HG03521 (cell line): Measurements from ENCODE around the gene ACOT9.
"Not testable (repeated sequence)": the region's sequence is repeated elsewhere in the genome, so short reads cannot be mapped to it uniquely, and the experiment has no call there.

Experiments
- ATAC-seq: cut with Tn5 transposase; IDR thresholded peaks from one replicate; pipeline ENCODE4 v1.9.1; 2021; ENCODE audit warnings: mild to moderate bottlenecking, moderate library complexity; ENCODE audit not compliant: unreplicated experiment

ACOT9 gene, protein sequence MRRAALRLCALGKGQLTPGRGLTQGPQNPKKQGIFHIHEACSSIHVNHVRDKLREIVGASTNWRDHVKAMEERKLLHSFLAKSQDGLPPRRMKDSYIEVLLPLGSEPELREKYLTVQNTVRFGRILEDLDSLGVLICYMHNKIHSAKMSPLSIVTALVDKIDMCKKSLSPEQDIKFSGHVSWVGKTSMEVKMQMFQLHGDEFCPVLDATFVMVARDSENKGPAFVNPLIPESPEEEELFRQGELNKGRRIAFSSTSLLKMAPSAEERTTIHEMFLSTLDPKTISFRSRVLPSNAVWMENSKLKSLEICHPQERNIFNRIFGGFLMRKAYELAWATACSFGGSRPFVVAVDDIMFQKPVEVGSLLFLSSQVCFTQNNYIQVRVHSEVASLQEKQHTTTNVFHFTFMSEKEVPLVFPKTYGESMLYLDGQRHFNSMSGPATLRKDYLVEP

DNA sequence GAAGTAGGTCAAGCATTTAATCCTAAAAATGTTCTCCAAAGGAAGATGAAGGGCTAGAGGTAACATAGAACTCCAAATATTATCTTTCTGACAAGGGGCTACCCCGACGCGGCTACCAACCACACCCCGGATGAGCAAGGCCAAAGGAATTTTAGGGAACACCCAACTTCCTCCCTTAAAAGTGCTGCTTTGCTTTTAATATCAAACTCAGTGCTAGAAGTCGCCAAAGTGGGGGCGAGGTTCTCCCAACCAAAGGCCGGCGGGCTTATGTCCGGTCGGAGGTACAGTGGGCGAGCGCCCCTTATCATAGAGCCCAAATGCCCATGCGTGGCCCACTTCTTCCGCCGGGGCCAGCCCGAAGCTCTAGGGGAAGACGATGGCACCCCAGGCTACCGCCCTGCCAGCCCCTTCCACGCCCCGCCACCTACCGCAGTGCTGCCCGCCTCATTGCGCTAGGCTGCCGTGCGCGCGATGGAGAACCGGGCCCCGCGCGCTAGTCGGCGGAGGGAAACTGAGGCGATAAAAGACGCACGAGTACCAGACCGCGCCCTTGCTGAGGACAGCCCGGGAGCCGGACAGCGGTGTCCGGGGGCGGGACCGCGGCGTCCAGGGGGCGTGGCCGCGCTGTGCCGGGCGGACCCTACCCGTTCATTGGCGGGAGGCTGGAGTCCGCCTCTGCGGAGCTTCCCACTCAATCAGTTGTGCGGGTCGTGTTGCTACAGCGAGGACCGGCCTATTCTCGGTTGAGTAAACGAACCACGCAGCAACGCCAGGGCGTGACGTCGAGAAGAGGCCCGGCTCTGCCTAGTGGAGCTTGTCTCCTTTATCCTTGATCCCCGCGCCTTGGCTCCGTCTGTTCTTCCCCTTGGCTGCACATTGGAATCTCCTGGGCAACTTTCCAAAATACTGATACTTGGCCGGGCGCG, at the start of gene ACOT9:
Gene ACOT9, minus strand, starts transcription at position 580 of the 926 bp plus-strand sequence. Its CDS starts 132 bp downstream, at position 448.
- peak; percentile 97 for ATAC-seq

DNA sequence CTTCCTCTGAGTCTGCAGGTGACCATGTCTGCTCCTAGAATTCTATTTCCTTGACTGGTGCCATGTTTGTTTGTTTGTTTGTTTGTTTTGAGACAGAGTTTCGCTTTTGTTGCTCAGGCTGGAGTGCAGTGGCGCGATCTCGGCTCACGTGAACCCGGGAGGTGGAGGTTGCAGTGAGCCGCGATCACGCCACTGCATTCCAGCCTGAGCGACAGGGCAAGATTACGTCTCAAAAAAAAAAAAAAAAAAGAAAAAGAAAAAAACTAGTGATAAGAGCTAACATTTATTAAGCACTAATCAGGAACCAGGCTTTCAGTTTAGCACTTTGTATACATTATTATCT, 47.0 kb upstream of the ACOT9 start:
- ATAC-seq: no peak

DNA sequence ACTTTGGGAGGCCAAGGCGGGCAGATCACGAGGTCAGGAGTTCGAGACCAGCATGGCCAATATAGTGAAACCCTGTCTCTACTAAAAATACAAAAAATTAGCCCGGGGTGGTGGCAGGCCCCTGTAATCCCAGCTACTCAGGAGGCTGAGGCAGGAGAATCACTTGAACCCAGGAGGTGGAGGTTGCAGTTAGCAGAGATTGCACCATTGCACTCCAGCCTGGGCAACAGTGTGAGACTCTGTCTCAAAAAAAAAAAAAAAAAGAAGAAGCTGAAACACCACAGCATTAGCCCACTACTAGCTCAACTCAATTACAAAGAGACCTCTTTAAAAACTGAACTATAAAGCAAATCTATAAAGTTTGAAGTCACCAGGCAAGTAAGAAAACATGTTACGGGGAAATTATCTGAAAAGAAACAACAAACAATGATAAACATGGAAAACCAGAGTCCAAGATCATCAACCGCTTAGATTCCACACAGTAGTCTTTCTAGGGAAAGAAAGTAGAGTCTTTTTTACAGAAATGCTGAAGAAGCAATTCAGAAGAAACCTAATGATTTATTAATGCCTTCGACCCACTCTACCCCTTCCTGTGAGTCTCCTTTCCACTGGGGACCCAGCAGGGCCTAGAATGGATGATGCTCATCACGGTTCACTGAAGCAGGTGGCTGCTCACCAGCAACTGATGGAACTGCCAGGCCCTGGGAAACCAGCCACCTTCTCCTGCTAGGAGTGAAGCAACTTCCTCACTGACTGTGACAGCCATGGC, 46.5 kb upstream of the ACOT9 start:
- no peak for ATAC-seq

DNA sequence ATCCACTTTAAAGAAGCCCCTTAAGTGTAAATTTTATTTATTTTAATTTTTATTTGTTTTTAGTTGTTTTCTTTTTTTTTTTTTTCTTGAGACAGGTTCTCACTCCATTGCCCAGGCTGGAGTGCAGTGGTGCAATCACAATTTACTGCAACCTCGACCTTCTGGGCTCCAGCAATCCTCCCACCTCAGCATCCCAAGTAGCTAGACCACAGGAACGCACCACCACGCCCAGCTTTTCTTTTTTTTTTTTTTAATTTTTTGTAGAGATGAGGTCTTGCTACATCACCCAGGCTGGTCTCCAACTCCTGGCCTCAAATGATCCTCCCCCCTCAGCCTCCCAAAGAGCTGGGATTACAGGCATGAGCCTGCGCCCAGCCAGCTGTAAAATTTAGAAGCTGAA, 45.9 kb upstream of the ACOT9 start:
- ATAC-seq: no peak

DNA sequence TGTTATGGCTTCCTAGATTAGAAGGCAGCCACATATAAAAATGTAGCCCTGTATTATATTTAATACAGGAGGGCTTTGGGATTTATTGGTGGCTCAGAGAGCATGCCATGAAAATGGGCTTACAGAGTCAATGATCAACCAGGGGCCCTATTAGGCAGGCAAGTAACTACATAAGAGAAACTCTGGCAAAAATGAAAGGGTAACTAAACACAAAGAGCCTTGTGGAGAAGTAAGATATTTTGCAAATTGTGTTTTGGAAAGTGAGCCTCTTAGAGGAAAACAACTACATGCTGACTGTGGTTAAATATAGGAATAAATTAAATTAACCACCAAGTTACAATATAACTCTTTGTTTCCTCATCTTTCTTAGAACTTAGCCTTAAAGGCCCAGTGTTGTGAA, 45.4 kb upstream of the ACOT9 start:
- ATAC-seq: no peak

DNA sequence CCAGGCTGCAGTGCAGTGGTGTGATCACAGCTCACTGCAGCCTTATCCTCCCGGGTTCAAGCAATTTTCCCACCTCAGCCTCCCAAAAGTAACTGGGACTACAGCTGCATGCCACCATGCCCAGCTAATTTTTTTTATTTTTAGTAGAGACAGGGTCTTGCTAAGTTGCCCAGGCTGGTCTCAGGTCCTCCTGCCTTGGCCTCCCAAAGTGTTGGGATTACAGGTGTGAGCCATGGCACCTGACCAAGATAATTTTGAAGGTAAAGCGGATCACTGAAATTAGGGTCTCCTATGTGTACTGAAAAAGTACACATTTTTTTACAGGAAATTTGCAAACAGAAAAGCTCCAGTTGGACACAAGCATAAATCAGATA, 44.7 kb upstream of the ACOT9 start:
- ATAC-seq: no peak

DNA sequence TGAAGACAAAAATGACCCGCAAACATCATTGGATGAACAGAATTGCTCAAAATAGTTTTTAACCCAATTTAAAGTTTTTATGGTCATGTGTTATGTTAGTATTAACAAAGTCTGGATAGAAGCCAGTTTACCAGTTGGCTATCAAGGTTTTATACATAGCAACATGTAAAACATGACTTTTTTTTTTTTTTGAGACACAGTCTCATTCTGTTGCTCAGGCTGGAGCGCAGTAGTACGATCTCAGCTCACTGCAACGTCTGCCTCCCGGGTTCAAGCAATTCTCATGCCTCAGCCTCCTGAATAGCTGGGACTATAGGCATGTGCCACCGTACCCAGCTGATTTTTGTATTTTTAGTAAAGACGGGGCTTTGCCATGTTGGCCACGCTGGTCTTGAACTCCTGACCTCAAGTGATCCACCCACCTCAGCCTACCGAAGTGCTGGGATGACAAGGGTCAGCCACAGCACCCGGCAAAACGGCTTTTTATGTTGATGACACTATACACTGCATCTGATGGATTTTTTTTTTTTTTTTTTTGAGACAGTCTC, 43.3 kb upstream of the ACOT9 start:
- no peak for ATAC-seq

DNA sequence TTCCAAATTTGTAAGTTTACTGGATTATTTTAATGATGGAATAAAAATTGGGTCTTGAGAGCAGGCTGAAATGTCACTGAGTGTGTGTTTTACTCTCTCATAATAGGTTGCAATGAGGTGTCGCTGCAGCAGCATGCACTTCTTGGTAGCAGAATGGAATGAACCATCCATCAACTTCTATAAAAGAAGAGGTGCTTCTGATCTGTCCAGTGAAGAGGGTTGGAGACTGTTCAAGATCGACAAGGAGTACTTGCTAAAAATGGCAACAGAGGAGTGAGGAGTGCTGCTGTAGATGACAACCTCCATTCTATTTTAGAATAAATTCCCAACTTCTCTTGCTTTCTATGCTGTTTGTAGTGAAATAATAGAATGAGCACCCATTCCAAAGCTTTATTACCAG, 42.5 kb upstream of the ACOT9 start:
- no peak for ATAC-seq

DNA sequence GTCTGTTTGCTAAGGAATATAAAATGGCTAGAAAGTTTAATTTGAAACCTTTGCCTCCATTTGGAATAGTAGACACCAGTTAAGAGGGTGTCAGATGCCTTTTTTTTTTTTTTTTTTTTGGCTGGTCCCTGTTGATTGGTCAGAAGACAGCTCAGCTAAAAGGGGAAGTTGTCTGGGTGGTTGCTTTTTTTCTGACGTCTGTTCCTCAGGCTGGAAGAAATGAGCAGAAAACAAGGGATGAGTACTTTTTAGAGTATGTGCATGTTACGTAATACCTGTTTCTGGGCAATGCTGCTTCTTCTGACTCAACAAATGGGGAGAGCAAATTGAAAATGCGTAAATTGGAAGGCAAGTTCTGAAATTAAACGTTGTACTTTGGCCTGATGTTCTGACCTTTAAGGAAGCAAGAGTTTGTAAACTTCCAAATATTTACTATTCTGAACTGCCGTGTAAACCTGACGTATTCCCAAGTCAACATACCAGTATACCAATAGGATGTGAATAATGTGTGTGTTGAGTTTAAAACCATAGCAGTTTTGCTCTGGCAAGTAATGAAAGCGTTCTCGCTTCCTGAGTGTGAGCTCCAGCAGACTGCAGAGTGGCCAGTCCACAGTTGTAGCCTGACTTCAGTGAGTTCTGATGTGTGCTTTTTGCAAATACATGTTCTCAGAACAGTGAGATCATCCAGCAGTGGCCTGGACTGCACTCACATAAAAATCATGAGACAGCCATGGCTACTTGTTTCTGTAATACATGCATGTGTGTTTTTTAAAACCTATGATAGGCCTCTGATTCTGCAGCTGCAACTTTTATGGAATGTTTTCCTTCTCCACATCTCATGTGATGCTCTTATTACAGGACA, 41.6 kb upstream of the ACOT9 start:
- no peak for ATAC-seq

DNA sequence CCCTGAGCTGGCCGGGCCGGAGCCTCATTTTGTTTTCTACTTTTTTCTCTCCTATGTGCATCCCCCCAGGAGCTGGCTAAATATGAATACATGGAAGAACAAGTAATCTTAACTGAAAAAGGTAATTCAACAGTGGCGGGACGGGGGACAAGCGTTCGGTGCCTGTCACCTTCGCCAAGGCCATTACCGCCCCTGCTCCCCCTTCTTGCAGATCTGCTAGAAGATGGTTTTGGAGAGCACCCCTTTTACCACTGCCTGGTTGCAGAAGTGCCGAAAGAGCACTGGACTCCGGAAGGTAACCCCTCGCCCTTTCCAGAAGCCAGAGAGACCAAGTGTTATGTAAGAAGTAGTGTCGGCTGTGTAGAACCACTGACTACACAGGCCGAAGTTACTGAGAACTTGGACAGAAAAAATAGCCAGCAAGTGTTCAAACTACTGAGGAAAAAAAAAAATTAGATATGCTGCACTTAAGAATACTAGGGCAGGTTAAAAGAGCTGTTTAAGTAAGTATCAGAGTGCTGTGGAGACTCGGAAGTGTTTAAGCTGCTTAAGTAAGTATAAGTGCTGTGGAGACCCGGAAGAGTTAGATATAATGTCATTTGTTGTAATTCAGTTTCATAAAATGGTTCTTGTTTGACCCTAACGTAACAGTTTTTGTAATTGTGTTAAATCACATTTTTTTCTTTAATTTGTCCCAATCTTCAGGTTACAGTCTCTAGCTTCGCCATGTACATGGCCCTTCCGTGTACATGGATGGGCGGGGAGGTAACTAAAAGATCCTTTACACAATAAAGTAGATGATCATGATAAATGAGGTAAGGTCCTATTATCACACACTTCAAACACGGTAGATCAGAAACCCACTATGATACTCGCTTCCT, 40.8 kb upstream of the ACOT9 start:
- no peak for ATAC-seq

DNA sequence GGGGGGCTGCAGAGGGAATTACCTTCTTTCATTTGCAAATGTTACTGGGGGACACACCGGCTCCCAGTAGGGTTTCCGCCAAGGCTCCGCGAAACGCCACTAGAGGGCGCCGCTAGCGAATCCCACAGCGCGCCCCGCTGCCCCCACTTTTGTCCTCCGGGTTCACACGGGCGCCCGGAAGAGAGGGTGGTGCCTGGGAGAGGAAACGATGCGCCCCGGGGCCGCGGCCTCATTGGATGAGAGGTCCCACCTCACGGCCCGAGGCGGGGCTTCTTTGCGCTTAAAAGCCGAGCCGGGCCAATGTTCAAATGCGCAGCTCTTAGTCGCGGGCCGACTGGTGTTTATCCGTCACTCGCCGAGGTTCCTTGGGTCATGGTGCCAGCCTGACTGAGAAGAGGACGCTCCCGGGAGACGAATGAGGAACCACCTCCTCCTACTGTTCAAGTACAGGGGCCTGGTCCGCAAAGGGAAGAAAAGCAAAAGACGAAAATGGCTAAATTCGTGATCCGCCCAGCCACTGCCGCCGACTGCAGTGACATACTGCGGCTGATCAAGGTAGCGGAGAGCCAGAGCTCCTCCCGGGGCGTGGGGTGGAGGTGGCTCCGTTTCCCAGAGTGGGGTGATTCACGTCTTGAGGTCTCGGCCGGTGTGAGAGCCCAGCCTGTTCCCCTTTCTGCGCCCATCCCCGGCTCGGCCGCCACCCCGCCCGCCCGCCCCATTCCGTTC, 40.0 kb upstream of the ACOT9 start, which contains the start of gene SAT1:
Gene SAT1, plus strand, starts transcription at position 311 of the 726 bp plus-strand sequence. Its CDS starts 179 bp downstream, at position 490.
- peak; percentile 87 for ATAC-seq

DNA sequence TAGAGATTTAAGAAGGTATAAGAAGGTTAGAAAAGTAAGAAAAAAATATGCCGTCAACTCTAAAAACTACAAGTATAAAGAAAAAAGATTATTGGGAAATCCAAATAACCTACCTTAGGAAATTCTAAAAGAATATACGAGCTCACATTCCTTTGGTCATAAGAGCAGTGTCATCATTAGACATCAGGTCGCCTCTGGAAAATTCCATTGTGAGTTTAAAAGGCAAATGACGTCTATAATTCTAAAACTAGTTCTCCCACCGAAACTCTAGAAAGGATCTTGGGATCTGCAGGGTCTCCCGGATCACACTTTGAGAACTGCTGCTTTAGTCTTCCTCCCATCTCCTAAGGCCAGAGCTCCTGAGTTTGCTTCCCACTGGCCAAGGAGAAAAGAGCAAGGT, 39.4 kb upstream of the ACOT9 start:
- ATAC-seq: no peak

DNA sequence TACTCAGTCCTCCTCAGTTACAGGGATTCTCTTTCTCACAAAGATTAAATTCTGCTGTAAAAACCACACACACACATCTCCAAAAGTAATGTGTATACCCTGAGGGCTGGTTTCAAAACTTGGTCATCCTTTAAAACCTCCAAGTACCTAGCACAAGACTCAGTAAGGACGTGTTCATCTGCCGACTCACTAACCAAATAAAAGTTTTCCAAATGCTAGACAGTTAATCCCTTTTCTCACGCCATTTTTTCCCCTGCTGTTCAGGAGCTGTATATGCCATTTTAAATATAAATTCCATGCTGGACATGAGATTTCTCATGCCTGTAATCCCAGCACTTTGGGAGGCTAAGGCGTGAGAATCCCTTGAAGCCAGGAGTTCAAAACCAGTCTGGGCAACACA, 35.9 kb upstream of the ACOT9 start:
- ATAC-seq: no peak

DNA sequence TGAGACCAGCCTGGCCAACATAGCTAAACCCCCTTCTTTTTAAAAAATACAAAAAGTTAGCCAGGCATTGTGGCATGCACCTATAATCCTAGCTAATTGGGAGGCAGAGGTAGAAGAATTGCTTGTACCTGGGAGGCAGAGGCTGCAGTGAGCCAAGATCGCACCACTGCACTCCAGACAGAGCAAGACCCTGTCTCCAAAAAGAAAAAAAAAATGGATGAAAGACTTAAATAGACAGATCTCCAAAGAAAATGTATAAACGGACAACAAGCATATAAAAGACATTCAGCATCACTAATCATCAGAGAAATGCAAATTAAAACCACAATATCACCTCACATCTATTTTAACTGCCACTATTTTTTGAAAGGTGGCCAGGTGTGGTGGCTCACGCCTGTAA, 33.3 kb upstream of the ACOT9 start:
- ATAC-seq: no peak

DNA sequence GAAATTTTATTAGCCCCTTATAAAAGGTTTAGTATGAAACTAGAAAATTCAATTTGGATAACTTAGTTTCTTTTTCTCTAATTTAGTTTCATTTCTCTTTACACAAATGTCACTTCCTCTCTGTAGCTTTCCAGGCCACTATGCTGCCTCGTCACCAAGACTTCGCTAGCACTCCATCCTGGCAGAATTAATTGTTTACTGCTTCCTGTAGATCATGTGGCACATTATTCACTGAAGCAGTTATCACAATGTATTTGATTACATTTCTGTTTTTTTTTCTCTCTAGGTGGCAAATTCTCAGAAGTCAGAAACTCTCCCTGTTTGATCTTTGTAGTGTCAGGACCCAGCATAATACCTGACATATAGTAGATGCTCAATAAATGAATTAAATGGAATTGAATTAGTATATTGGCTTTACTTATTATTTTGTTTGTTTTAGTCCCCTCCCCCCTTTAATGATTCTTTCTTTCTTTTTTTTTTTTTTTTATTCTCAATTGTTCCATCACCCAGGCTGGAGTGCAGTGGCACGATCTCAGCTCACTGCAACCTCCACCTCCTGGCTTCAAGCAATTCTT, 30.6 kb upstream of the ACOT9 start:
- peak; percentile 64 for ATAC-seq

DNA sequence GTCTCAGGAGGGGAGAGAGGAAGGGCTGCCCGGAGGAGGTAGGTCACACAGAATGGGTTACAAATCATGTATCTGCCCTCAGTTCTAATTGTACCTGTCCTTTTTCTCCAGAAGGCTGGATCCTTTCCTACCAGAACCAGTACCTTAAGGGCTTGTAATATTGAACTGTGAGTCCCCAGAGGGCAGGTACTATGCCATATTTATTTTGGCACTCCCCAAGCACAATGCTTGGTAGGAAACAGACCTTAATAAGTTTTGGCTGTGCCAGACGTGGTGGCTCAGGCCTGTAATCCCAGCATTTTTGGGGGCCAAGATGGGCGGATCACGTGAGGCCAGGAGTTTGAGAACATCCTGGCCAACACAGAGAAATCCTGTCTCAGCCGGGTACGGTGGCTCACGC, 28.0 kb upstream of the ACOT9 start:
- ATAC-seq: not testable (repeated sequence)

DNA sequence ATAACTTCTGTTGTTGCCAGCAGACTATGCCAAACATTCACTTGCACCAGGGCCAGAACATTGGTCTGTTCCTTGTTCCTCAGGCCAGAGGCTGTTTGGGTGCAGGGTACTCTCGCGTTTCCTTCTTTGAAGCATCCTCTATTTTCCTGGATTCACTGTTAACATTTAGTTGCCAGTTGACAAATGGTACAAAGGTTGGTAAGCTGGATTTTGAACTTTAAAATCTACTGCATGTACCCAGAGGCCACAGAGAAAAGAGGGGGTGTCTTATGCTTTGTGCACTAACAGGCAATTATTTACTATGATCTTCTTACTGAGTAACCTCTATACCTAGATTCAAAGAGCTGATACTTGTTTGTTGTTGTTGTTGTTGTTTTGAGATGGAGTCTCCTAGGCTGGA, 27.1 kb upstream of the ACOT9 start:
- no peak for ATAC-seq
